Measurements from ENCODE around the gene PLXNC1.
A peak's percentile ranks its signal among the peaks of the same experiment; 100 is the strongest.

PLXNC1 gene

GRCh38 chr12:94114166-94114565 lies 34.2 kb upstream of the PLXNC1 start:
- in situ Hi-C loops (cut with HindIII; ENCODE audit: low pct_unique_long_range_greater_than_20kb, low sequenced_read_pairs): no loop called here
- TF ChIP-seq JUND (IDR thresholded peaks at IDR 0.05; ENCODE audit: low read depth): no peak
- no peak for DNase-seq (ENCODE audit: low read depth in 1 of 2, low spot score in 1 of 2)

- in situ Hi-C loops (cut with HindIII; ENCODE audit: low pct_unique_long_range_greater_than_20kb, low sequenced_read_pairs): no loop called here
- no peak for TF ChIP-seq JUND (IDR thresholded peaks at IDR 0.05; ENCODE audit: low read depth)
- no peak for DNase-seq (ENCODE audit: low read depth in 1 of 2, low spot score in 1 of 2)
Measured at GRCh38 chr12:94116191-94116590, 32.2 kb upstream of the PLXNC1 start.

GRCh38 chr12:94121886-94122285 lies 26.5 kb upstream of the PLXNC1 start:
- no peak for DNase-seq (ENCODE audit: low read depth in 1 of 2, low spot score in 1 of 2)
- TF ChIP-seq JUND (IDR thresholded peaks at IDR 0.05; ENCODE audit: low read depth): no peak
- in situ Hi-C loops (cut with HindIII; ENCODE audit: low pct_unique_long_range_greater_than_20kb, low sequenced_read_pairs): no loop called here

GRCh38 chr12:94122591-94122990 lies 25.8 kb upstream of the PLXNC1 start:
- TF ChIP-seq JUND (IDR thresholded peaks at IDR 0.05; ENCODE audit: low read depth): no peak
- in situ Hi-C loops (cut with HindIII; ENCODE audit: low pct_unique_long_range_greater_than_20kb, low sequenced_read_pairs): no loop called here
- no peak for DNase-seq (ENCODE audit: low read depth in 1 of 2, low spot score in 1 of 2)

GRCh38 chr12:94123127-94123526 lies 25.2 kb upstream of the PLXNC1 start:
- in situ Hi-C loops (cut with HindIII; ENCODE audit: low pct_unique_long_range_greater_than_20kb, low sequenced_read_pairs): no loop called here
- no peak for TF ChIP-seq JUND (IDR thresholded peaks at IDR 0.05; ENCODE audit: low read depth)
- DNase-seq (ENCODE audit: low read depth in 1 of 2, low spot score in 1 of 2): no peak

- in situ Hi-C loops (cut with HindIII; ENCODE audit: low pct_unique_long_range_greater_than_20kb, low sequenced_read_pairs): no loop called here
- no peak for TF ChIP-seq JUND (IDR thresholded peaks at IDR 0.05; ENCODE audit: low read depth)
- DNase-seq (ENCODE audit: low read depth in 1 of 2, low spot score in 1 of 2): no peak
Measured at GRCh38 chr12:94126067-94126466, 22.3 kb upstream of the PLXNC1 start.

- DNase-seq (ENCODE audit: low read depth in 1 of 2, low spot score in 1 of 2): no peak
- in situ Hi-C loops (cut with HindIII; ENCODE audit: low pct_unique_long_range_greater_than_20kb, low sequenced_read_pairs): no loop called here
- no peak for TF ChIP-seq JUND (IDR thresholded peaks at IDR 0.05; ENCODE audit: low read depth)
Measured at GRCh38 chr12:94127239-94128131, 20.9 kb upstream of the PLXNC1 start.

- in situ Hi-C loops (cut with HindIII; ENCODE audit: low pct_unique_long_range_greater_than_20kb, low sequenced_read_pairs): no loop called here
- TF ChIP-seq JUND (IDR thresholded peaks at IDR 0.05; ENCODE audit: low read depth): no peak
- no peak for DNase-seq (ENCODE audit: low read depth in 1 of 2, low spot score in 1 of 2)
Measured at GRCh38 chr12:94128280-94128679, 20.1 kb upstream of the PLXNC1 start.

GRCh38 chr12:94133964-94134795 lies 14.2 kb upstream of the PLXNC1 start:
- peak; percentile 67 to 73 for DNase-seq (ENCODE audit: low read depth in 1 of 2, low spot score in 1 of 2)
- TF ChIP-seq JUND (IDR thresholded peaks at IDR 0.05; ENCODE audit: low read depth): no peak
- in situ Hi-C loops (cut with HindIII; ENCODE audit: low pct_unique_long_range_greater_than_20kb, low sequenced_read_pairs): no loop called here

- no peak for TF ChIP-seq JUND (IDR thresholded peaks at IDR 0.05; ENCODE audit: low read depth)
- DNase-seq (ENCODE audit: low read depth in 1 of 2, low spot score in 1 of 2): no peak
- in situ Hi-C loops (cut with HindIII; ENCODE audit: low pct_unique_long_range_greater_than_20kb, low sequenced_read_pairs): no loop called here
Measured at GRCh38 chr12:94135896-94136295, 12.5 kb upstream of the PLXNC1 start.

- TF ChIP-seq JUND (IDR thresholded peaks at IDR 0.05; ENCODE audit: low read depth): no peak
- no peak for DNase-seq (ENCODE audit: low read depth in 1 of 2, low spot score in 1 of 2)
- in situ Hi-C loops (cut with HindIII; ENCODE audit: low pct_unique_long_range_greater_than_20kb, low sequenced_read_pairs): no loop called here
Measured at GRCh38 chr12:94139816-94140215, 8.6 kb upstream of the PLXNC1 start.

- peak; percentile 60 to 63 for DNase-seq (ENCODE audit: low read depth in 1 of 2, low spot score in 1 of 2)
- in situ Hi-C loops (cut with HindIII; ENCODE audit: low pct_unique_long_range_greater_than_20kb, low sequenced_read_pairs): no loop called here
- no peak for TF ChIP-seq JUND (IDR thresholded peaks at IDR 0.05; ENCODE audit: low read depth)
Measured at GRCh38 chr12:94140556-94140955, 7.8 kb upstream of the PLXNC1 start.

All from T47D (cell line).